Hematopoietic multipotent progenitor cell treated with erythropoietin and hydrocortisone succinate and interleukin-3 and kit ligand, for 6 days (in vitro differentiated cells): ENCODE results near the gene SMIM20.
"Not testable (repeated sequence)": the region's sequence is repeated elsewhere in the genome, so short reads cannot be mapped to it uniquely, and the experiment has no call there.

Experiments used
- DNase-seq: peaks from one replicate; pipeline ENCODE4 v3.0.0-alpha.2; 2015

The SMIM20 gene

DNA sequence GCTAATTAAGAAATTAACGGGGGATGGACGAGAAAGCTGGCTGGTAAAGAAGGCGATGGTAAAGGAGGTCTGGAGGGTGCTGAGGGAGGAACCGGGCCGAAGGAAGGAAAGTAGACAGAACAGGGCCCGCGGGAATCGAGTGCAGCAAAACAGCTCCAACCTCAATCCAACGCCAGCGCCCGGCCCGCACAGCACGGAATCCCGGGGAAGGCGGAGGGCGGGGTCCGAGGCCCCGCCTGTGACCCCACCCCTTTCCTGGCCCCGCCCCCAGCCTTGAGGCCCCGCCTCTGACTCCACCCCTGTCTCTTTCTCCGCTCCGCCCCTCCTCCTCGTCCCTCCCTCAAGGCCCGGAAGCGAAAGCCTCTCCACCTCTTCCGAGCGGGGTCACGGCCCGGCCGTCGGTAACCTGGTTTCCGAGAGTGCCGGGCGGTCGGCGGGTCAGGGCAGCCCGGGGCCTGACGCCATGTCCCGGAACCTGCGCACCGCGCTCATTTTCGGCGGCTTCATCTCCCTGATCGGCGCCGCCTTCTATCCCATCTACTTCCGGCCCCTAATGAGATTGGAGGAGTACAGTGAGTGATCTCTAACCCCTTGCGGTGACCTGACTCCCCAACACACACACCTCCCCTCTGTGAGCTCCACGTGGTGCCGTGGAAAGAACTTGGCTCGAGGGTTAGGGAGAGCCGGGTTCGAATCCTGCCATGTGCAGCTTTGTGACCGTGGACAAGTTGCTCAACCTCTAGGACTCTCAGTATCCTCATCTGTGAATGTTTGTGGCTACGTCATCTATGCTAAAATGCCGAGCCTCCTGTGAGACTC, at the start of gene SMIM20:
Gene SMIM20, plus strand, starts transcription at position 370 of the 819 bp plus-strand sequence. Its CDS starts 94 bp downstream, at position 464.
- DNase-seq, result peak; percentile 94

DNA sequence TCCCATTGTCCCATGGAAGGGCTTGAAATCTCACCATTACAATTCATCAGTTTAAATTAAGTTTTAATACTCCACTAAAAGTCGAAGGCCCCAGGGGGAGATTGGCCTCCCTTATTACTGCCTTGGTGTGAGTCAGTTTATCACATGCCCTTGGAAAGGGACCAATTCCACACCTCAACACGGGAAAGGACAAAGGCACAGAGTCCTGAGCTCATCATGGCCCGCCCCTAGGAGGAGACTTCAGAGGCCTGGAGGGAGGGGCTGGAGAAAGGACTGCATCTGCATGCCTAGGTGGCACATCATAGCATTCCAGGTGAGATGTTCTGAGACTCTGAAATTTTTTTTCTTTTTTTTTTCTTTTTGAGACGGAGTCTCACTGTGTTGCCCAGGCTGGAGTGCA, 48.4 kb upstream of the SMIM20 start:
- DNase-seq, result peak; percentile 44

DNA sequence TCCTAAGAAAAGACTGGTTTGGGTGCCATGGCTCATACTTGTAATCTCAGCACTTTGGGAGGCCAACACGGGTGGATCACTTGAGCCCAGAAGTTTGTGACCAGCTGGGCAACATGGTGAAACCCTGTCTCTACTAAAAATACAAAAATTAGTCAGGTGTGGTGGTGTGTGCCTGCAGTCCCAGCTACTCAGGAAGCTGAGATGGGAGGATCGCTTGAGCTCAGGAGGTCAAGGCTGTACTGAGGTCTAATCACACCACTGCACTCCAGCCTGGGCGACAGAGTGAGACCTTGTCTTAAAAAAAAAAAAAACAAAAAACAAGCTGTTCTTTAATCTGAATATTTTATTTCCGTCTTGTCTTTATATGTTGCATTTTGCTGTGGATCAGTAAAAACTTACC, 47.6 kb upstream of the SMIM20 start:
- DNase-seq, result not testable (repeated sequence)

DNA sequence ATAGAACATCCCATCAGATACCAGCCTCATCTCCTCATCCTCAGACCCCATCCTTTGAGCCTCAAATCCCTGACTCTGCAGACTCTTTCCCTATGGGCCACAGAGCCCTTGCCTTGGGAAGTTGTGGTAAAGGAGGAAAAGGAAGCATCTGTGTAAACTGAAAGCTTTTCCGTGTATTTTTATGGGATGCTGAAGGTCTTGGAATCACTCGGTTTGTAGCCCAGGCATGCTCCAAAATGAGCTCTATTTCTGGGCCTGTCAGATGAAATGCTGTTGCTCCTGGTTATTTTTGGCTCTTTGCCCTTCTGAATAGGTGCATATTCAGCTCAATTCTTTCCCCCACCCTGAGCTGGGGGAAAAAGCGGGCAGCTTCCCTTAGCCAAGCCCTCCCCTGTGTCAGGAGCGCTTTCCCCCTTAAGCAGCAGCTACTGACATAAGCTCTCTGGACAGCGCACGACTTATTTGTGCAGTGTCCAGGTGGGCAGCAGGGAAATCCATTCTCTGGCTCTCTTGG, 46.2 kb upstream of the SMIM20 start:
- no peak for DNase-seq

DNA sequence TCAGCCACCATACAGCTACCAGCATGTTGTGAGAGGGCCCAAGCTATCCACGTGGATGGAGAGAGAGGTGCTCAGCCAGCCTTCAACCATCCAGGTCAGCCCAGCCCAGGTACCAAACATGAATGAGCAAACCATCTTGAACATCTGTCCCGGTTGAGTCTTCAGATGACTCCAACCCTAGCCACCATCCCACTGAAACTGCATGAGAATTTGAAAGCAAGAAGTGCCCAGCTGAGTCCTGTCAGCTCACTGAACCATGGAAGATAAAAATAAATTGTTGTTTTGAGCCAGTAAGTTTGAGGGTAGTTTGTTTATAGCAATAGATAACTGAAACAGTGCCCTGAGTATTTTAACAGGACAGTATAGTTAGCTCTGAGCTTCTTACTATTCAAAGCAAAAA, 43.9 kb upstream of the SMIM20 start:
- DNase-seq, result no peak

DNA sequence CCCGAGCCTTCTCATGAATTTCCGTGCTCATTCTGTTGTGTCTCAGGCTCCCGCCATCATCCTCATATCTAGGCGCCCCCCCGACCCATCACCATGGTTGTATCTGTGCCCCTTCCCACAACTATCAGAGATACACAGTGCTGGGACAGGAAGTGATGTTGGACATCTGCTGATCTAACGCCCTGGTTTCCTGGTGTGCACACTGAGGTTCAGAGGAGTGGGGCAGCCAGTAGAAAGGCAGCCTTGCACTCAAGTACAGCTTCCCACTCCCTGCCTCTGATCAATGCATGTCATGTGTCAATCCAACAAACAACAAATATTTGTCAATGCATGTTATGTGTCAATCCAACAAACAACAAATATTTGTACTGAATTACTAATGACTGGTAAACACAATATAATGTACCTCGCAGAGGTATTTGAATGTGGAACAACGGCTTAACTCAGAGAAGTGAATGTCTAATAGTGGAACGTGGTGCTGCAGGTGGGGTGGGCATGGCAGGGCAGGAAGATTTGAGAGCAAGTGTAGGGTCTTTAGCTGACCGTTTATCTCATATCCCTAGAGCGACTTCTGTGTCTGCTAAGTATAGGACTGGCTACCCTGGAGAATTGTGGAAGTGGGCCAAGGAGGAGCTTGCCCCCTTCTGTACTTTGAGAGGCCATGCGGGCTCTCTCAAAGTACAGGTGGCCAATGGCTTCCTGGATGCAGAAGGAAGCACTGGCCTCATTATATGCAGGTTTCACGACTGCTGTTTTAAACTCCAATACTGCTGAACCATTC, 41.0 kb upstream of the SMIM20 start:
- no peak for DNase-seq

DNA sequence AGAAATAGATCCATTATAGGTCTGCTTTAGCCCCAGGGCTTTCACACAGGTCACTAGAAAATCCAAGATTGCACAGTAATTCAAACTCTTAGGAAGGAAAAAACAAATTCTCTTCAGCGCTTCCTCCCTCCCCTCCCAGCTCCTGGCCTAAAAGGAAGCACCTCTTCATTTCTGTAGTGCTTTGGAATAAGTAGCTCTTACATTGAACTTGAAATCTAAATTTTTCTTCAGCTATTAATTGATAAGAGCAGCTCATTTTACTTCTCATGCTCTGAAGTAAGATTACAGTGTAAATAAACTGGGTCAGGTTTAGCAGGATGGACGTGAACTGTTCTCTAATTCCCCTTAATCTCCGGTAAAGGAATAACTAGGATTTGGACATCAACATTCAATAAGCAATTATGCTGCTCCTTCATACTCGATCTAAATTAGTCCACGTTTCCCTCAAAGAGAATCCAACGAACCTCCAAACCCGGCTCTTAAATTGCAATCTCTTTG, 40.3 kb upstream of the SMIM20 start:
- no peak for DNase-seq

DNA sequence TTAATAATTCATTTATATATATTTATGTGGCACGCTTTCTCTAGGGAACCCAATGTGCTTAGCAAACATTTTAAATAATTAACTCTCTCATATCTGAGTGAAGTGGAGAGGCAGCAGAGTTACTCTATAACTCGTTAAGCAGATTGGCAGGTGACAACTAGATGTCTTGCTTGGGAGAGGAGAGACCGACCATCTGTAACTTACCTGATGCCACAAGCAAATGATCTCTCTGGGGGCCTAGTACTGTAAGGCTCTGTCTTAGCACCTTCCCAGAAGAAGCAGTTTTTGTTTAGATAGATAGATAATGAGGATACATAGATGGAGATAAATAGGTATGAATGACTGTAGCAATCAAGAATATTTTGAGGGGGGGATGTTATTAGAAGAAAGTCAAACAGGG, 39.4 kb upstream of the SMIM20 start:
- no peak for DNase-seq

DNA sequence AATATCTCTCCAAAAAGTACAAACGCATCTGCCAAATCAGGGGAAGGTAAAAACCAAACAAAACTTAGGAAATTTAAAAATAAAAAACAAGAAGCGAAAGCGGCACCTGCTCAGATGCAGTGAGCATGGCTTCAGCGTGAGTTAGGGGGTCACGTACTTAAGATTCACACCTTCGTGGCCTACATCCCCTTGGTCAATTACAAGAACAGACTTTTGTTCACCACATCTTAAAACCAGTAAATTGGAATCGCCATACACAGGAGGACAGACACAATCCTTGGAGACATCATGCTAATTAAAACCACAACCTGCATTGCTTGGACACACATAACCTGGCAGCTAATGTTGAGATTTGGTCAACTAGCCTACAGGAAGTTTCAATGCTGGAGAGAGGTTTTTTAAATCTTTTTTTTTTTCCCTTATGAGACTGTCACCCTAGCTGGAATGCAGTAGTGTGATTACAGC, 38.7 kb upstream of the SMIM20 start:
- no peak for DNase-seq

DNA sequence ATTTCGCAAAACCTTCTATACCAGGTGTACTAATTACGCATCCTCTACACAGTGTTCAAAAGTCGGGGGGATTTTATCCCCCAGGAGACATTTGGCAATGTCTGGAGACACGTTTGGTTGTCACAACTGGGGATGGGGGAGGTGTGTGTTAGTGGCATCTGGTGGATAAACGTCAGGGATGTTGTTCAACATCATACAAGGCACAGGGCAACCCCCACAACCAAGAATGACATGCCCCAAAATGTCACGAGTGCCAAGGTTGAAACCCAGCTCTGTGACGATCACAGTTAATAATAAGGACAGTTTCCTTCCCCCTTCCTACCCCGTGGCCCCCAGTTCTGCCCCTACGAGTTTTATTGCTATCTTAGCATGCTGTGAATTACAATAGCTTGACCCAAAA, 35.3 kb upstream of the SMIM20 start:
- DNase-seq, result no peak

DNA sequence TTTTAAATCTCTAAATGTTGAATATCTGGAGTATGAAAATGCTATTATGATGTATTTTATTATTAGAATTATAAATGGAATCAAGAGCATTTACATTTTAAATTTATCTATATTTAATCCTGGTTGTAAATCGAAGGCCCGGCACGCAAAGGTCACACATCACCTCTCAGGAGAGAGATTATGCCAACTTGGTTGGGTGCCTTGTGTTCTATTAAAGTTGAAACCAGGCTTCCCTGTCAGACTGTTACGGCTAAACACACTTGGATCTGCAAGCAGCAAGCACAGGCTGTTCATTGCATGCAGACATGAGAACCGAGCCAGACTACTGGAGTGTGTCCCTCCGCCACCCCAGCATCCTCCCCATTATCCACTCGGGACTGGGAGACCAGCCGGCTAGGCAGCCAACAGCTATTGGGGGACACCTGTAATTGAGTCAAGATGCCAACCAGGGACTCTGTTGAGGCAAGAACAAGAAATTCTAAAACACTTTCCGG, 34.9 kb upstream of the SMIM20 start:
- no peak for DNase-seq

DNA sequence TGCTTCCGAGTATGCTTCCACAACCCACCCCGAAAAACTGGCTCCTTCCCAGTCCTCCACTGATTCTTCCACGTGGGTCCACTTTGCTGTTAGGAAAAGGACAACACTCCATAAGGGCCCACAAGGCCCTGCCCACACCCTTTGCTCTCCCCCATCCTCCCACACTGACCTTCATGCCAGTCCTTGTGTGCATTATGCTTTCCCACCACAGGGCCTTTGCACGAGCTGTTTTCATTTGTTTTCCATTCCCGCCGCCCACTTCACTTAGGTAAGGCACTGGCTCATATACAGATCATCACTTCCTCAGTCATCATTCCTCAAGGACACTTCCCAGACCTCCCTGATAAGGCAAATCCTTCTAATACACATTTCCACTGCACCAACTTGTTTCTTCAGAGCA, 34.4 kb upstream of the SMIM20 start:
- DNase-seq, result no peak

DNA sequence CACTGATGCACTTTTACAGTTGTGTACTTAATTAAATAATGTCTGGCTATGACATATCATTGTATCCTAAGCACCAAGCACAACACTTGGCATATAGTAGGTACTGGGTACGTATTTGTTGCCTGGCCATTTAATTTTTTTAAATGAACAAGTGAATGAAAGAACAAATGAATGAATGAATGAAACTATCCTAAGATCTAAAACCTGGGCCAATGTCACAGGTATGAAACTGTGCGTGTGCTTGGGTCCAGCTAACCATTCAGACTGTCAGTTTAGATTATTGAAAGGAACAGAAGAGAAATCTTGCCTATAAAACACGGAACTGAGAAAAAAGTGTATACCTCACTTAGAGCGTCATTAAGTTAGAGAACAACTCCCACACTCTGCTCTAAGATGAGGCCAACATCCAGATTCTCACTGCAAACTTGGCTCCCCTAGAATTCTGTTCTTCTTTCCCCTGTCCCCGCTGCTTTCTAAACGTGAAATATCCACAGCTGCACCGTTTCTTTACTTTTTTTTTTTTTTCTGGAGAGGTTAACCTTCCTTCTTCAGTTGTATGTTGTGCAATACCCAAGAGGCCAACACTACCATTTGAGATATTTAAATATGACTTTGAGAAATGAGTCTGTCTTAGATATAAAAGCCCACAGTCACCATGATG, 33.9 kb upstream of the SMIM20 start:
- peak; percentile 14 for DNase-seq

DNA sequence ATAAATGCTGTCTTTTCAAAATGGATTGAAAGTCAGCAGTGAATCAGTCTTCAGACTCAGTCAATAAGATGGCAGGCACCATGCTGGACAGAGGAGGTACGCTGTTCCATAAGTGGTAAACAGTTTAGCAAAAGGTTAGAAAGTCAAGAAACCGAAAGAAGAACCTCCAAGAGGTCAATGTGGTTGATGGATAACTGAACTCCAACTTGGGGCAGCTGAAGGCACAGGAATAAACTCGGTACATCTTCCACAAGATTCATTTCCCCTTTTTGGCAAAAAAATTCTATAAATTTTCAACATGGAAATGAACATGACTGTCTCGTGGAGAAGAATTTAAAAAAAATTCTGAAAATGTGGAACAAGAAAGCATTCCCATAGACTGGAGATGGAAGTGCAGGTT, 32.8 kb upstream of the SMIM20 start:
- no peak for DNase-seq

DNA sequence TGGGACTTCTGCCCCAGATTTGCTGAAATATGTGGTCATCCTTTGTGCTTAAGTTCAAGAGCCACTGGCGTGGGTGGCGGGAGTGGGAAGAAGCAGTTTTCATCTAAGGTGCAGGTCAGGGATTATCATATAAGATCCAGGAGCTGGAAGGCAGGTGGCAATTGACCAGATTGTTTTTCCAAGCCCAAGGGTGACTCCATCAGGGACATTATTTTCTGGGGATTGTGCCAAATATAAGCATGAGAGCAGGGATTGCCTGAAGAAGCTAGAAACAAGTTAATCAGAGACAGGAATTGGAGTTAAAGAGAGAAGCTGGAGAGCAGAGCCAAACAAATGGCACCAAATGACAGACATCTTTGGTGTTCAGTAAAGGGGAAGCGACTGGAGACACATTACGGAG, 31.8 kb upstream of the SMIM20 start:
- no peak for DNase-seq

DNA sequence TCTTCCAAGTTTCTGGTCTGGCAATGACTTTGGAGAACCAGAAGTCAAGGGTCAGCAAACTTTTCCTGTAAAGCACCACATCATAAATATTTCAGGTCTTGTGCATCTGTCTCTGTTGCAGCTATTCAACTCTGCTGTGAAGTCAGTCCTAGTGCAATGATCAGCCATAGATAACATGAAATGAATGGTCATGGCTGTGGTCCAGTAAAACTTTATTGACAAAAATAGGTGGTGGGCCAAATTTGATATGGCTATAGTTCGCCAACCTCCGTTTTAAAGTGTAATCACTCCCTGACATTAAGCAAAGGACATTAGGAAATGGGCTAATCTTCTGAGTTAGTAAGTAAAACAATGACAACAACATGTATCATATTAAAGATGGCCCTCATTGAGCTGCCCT, 30.5 kb upstream of the SMIM20 start:
- no peak for DNase-seq

DNA sequence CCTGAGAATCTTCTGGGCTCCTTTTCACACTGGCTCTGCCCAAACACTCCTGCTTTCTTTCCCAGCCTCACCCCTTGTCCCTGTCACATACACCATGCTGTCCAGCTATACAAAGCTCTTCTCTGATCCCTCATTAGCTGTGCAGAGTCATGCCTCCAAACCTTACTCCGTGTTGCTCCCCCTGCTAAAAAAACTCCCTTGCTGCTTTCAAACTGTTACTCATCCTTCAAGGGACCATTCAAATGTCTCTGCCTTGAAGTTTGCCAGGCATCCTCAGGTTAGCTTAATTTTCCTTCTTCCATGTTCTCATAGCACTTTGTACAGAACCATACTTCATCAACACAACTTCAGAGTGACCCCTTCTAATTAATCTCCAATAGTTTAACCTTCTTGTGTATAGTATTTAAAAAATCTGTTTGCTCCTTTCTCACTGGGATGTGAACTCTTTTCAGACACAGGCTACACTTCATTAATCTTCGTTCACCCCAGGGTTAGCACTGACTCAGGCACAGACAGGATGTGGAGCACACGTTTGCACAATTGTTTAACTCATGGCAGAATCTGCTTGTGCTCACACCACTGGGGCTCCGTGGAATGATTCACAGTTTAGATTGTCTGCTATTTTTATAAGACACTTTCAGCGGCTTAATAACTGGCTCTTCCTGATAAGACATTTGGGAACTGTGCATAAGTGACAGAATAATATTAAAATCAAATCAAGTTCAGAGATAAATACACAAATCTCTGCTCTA, 29.8 kb upstream of the SMIM20 start:
- no peak for DNase-seq

DNA sequence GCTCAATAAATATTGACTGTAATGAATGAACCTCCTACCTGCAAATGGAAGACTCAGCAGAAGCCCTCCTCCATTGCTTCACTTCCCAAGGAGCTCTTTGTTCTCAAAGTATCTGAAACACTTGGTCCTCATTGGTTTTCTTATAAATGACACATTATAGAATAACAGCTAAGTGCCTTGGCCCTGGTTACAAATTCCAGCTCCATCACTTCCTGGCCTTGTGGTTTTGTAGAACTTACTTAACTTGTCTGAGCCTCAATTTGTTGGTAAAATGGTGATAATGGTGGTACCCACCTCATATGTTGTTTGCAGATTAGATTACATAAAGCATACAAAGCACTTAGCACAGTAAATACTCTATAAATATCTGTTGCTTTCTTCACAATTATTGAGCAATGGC, 25.2 kb upstream of the SMIM20 start:
- DNase-seq, result peak; percentile 17

DNA sequence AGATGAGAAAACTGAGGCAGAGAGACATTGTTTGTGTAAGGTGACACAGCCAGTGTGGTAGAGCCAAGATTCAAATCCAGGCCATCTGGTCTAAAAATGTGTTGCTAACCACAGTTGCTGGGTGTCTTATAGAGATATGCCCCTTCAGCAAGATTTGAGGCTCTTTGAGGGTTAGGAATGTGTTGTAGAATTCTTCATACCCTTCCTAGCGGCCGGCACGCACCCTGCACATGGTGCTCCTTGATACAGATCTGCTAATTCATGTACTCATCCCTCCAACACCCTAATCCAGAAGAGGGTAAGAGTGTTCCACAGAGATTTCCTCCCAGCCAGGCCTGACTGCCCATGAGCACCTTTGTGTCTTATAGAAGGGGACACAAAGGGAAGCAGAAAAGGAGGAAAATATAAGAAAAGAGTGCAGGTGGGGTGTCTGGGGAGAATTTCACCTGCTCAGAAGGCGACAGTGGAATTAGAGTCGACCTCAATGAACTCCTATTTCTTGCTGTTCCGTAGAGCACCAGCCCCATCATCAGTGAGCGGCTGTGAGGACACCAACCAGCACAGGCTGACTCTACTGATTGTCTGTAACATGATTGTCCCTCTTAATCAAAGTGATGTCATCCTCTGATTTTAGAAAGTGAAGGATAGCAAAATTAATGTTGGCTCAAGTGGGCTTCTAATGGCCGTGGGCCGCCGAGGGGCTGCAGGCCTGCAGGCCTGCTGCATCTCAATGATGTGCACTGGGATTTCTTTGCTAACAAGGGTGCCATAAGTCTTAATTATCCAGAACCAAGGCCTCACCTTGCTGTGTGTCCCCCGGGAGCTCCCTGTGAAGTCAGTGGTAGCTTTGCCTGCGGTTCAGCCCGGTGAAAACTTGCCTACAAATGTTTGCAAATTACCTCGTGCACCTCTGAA, 24.2 kb upstream of the SMIM20 start:
- peak; percentile 40 for DNase-seq

DNA sequence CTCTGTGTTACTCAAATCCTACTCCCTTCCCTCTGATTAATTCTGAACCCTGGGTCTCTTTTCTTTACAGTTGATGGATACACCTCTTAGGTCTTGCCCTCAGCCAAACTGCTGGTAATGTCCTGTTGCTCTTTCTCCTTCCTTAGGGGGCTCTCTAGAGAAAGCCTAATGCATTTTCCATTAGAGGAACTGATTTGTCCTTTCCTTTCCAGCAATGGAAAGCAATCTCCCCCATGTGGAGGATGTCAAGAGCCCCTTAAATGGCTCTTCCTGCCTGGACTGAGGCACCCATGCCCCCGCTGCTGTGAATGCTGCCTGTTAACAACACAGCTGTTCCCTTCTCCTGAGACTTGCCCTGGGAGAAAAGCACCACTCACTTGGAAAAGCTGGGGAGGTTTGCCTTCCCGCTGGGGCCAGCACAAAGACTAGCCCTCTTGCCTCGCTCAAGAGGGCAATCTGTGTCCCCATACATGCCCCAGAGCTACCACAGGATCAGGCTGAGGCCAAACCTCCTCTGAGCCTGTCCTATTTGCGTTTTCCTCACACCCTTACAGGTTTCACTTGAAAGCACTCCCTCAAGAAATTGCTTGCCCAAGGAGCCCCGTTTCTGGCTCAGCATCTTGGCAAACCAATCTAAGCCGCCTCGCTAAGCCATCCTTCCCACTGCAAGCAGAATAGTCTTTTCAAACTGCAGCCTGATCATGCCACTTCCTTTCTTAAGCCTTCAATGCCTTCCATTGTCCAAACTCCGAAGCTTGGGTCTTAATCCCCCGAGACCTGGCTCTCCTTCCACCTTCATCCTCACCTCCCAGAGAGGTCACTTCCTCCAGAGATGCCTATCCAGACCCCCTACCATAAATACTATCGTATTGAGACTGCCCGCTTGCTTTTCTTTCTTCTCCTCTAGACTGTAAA, 23.2 kb upstream of the SMIM20 start:
- no peak for DNase-seq
